Stimulated activated CD8-positive, alpha-beta memory T cell treated with anti-CD3 and anti-CD28 coated beads, Interleukin-12 subunit alpha, Interleukin-12 subunit beta, amount 100 ng/mL, for 24 hours (primary cell): ENCODE measurements around the gene MCAT.

Source experiments
- DNase-seq: peaks from one replicate; pipeline ENCODE4 v3.0.0-alpha.2; 2020; ENCODE audit errors: extremely low read depth

The MCAT gene

GRCh38 chr22:43142880-43143562, at the start of gene MCAT:
MCAT (minus strand) TSS chr22:43143398; CDS start chr22:43143348, 50 bp downstream.
- DNase-seq: peak; percentile 66

- no peak for DNase-seq
These were observed 48.6 kb upstream of the MCAT start for GRCh38 chr22:43191831-43192230.

GRCh38 chr22:43188829-43189545, 45.8 kb upstream of the MCAT start:
- no peak for DNase-seq

- peak; percentile 92 for DNase-seq
These were observed 44.2 kb upstream of the MCAT start for GRCh38 chr22:43187171-43188099.

- peak; percentile 30 for DNase-seq
These were observed 43.3 kb upstream of the MCAT start, which contains the start of gene TTLL12 for GRCh38 chr22:43186272-43187170. TTLL12 (minus strand) TSS chr22:43187134; CDS start chr22:43187069, 65 bp downstream.

GRCh38 chr22:43185860-43186261, 42.7 kb upstream of the MCAT start:
- no peak for DNase-seq

- DNase-seq: no peak
These were observed 40.5 kb upstream of the MCAT start for GRCh38 chr22:43183496-43184277.

GRCh38 chr22:43182726-43183125, 39.5 kb upstream of the MCAT start:
- DNase-seq: no peak

GRCh38 chr22:43182118-43182517, 38.9 kb upstream of the MCAT start:
- no peak for DNase-seq

- DNase-seq: no peak
These were observed 38.3 kb upstream of the MCAT start for GRCh38 chr22:43181321-43182076.

GRCh38 chr22:43180670-43181069, 37.5 kb upstream of the MCAT start:
- DNase-seq: no peak

- DNase-seq: no peak
These were observed 36.7 kb upstream of the MCAT start for GRCh38 chr22:43179911-43180195.

GRCh38 chr22:43179146-43179910, 36.1 kb upstream of the MCAT start:
- no peak for DNase-seq

GRCh38 chr22:43177479-43177878, 34.3 kb upstream of the MCAT start:
- no peak for DNase-seq

- DNase-seq: no peak
These were observed 32.9 kb upstream of the MCAT start for GRCh38 chr22:43176090-43176489.

- no peak for DNase-seq
These were observed 31.8 kb upstream of the MCAT start for GRCh38 chr22:43174941-43175531.

GRCh38 chr22:43173976-43174720, 30.9 kb upstream of the MCAT start:
- DNase-seq: no peak

- DNase-seq: no peak
These were observed 30.4 kb upstream of the MCAT start for GRCh38 chr22:43173566-43173965.
